ENCODE measurements around the gene PIEZO1. TPM values are rescaled to one million over a fixed set of nuclear protein-coding genes. Genes with fewer than 3 reads are reported as not detected.

Gene PIEZO1
- total RNA-seq, 6 experiments from 2014 or later = 48.9 to 91.9 (median 64.4) TPM

DNA sequence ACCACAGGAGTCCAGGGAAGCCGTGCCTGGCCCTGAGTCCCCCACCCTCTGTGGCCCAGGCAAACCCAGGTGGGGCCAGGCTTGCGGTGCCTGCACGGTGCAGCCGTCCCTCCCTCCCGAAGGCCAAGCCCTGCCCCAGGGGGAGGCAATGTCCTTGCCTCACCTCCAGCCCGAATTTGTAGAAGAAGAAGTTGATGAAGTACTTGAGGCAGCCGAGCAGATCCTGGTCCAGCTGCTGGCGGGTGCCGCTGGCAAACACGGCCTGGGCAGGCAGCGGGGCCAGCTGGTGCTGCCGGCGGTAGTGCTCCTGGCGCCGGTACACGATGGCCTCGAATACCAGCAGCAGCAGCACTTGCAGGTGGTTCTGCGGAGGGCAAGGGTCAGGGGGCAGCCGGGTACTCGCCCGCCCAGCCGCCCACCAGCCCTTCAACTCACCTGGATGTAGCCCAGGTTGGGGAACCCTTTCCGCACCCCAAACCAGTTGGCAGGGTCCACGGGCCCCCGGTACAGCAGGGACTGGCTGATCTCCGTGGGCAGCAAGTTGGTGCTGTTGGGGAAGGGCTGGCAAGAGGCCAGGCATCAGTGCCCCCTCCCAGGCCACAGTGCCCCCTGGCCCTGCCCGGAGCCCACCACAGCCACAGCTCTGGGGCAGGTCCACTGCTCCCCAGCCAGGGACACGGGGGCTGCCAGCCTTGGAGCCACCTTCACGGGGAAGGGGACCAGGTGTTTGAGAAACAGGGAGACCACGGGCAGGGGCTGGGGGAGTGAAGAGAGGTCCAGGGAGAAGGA is 52.7 kb downstream of the PIEZO1 start:
- H3K4me1 ChIP-seq = no peaks in the 10 kb centered on the region
- DNase-seq (no peak), ATAC-seq (peak in 3 of 4 donors; percentile 4 to 13 (median 12))
- no CpG with 5 or more reads among the region's 30 CpGs for WGBS (ENCODE audit: insufficient coverage, low coverage, low lambda C conversion rate, missing lambda C conversion rate)
- TF ChIP-seq CTCF (IDR thresholded peaks at IDR 0.05) = no peak
- TF ChIP-seq POLR2A (IDR thresholded peaks at IDR 0.05) = no peak
- H3K9me3 ChIP-seq = no peaks in the 10 kb centered on the region
- no peak overlapping the region for H3K4me3 ChIP-seq
- intact Hi-C loops (cut with DNase I) = no loop called here
- no peaks in the 10 kb centered on the region for H3K27me3 ChIP-seq
- H3K27ac ChIP-seq = no peak overlapping the region
- peaks cover 0 to 35% (median 7%) of the 10 kb centered on the region in 4 donors for H3K36me3 ChIP-seq

GRCh38 chr16:88731699-88732098 is 53.3 kb downstream of the PIEZO1 start:
- peaks cover 0 to 41% (median 11%) of the 10 kb centered on the region in 4 donors for H3K36me3 ChIP-seq
- H3K27me3 ChIP-seq = no peaks in the 10 kb centered on the region
- no peak overlapping the region for H3K27ac ChIP-seq
- no peak for TF ChIP-seq CTCF (IDR thresholded peaks at IDR 0.05)
- no peak for TF ChIP-seq POLR2A (IDR thresholded peaks at IDR 0.05)
- intact Hi-C loops (cut with DNase I) = no loop called here
- no peak overlapping the region for H3K4me3 ChIP-seq
- no peaks in the 10 kb centered on the region for H3K4me1 ChIP-seq
- DNase-seq (peak in 2 of 3 donors; percentile 75 to 77), ATAC-seq (peak; percentile 19 to 73 (median 36))
- WGBS (ENCODE audit: insufficient coverage, low coverage, low lambda C conversion rate, missing lambda C conversion rate) = 39% methylated on average over 11 of the region's 15 CpGs
- H3K9me3 ChIP-seq = no peaks in the 10 kb centered on the region

GRCh38 chr16:88730632-88731607 is 54.1 kb downstream of the PIEZO1 start:
- Histone ChIP-seq H3K27ac (no peak overlapping the region), H3K9me3 (no peaks in the 10 kb centered on the region), H3K4me1 (no peaks in the 10 kb centered on the region), H3K4me3 (no peak overlapping the region), H3K36me3 (peaks cover 0 to 46% (median 17%) of the 10 kb centered on the region in 4 donors), H3K27me3 (no peaks in the 10 kb centered on the region)
- intact Hi-C loops (cut with DNase I) = no loop called here
- ATAC-seq (no peak), DNase-seq (no peak)
- TF ChIP-seq CTCF (IDR thresholded peaks at IDR 0.05) = no peak
- TF ChIP-seq POLR2A (IDR thresholded peaks at IDR 0.05) = no peak
- WGBS (ENCODE audit: insufficient coverage, low coverage, low lambda C conversion rate, missing lambda C conversion rate) = 88% methylated on average over 15 of the region's 34 CpGs

DNA sequence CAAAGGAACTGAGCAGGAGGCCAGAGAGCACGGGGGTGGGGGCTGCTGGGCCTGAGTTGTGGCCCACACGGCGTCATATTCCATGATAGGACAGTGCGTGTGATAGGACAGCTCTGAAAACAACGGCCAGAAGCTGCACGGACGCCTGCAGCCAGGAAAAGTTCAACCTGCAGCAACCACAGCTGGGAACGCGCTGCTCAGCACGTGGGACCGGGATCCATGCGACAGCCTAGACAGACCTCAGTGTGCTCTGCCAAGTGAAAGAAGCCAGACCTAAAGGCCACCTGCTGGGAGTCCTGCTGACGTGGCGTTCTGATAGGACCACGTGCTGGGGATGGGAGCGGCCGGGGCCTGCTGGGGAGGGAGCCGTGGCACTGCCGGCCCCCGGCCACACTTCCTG is 57.1 kb downstream of the PIEZO1 start:
- no peaks in the 10 kb centered on the region for H3K9me3 ChIP-seq
- 33% methylated on average over 1 of the region's 20 CpGs for WGBS (ENCODE audit: insufficient coverage, low coverage, low lambda C conversion rate, missing lambda C conversion rate)
- no peak overlapping the region for H3K4me3 ChIP-seq
- H3K27me3 ChIP-seq = no peaks in the 10 kb centered on the region
- no peaks in the 10 kb centered on the region for H3K4me1 ChIP-seq
- no peak for DNase-seq
- TF ChIP-seq POLR2A (IDR thresholded peaks at IDR 0.05) (no peak), CTCF (IDR thresholded peaks at IDR 0.05) (no peak)
- no peak for ATAC-seq
- intact Hi-C loops (cut with DNase I) = no loop called here
- H3K27ac ChIP-seq = no peak overlapping the region
- H3K36me3 ChIP-seq = peaks cover 0 to 49% (median 26%) of the 10 kb centered on the region in 4 donors

All from right lobe of liver (tissue), 6 donors.